Heart right ventricle (tissue), 16 donors: ENCODE data around the gene PDE1C. TPM values are rescaled to one million over a fixed set of nuclear protein-coding genes. Genes with fewer than 3 reads are reported as not detected.

Source experiments
- ATAC-seq, 8 donors: fragments of 200-7000 bp; cut with Tn5 transposase; one replicate each; pipeline ENCODE4 v1.9.1; 2020; ENCODE audit warnings: mild to moderate bottlenecking in 8 of 8, moderate library complexity in 8 of 8, moderate number of reproducible peaks in 1 of 8
- DNase-seq, 2 donors: peaks; one replicate each; pipeline ENCODE4 v3.0.0-alpha.2; 2020
- H3K27ac ChIP-seq, 10 donors: fragments of 200-600 bp; sonication (generic) in 2 of 10; one replicate each; pipeline versions ENCODE4 v1.5.0 to v1.8.0; 2020 to 2022; ENCODE audit warnings: mild to moderate bottlenecking in 3 of 10
- H3K27me3 ChIP-seq, 7 donors: fragments of 200-600 bp; one replicate each; pipeline ENCODE4 v1.8.0; 2021 to 2022; ENCODE audit warnings: mild to moderate bottlenecking in 2 of 7
- H3K36me3 ChIP-seq, 9 donors: fragments of 200-600 bp; sonication (generic) in 1 of 9; one replicate each; pipeline versions ENCODE4 v1.5.0 to v1.8.0; 2020 to 2022; ENCODE audit warnings: mild to moderate bottlenecking in 2 of 9
- H3K4me1 ChIP-seq, 9 donors: fragments of 200-600 bp; sonication (generic) in 1 of 9; one replicate each; pipeline versions ENCODE4 v1.5.0 to v1.8.0; 2020 to 2022; ENCODE audit warnings: mild to moderate bottlenecking in 4 of 9
- H3K4me3 ChIP-seq, 10 donors: fragments of 200-600 bp; sonication (generic) in 2 of 10; one replicate each; pipeline versions ENCODE4 v1.5.0 to v1.8.0; 2020 to 2022; ENCODE audit warnings: mild to moderate bottlenecking in 7 of 10, moderate library complexity in 2 of 10
- H3K9me3 ChIP-seq, 11 donors: fragments of 200-600 bp in 10 of 11; sonication (generic) in 2 of 11; one replicate each; pipeline versions ENCODE4 v1.5.0 to v1.8.0; 2013 to 2022; ENCODE audit warnings: mild to moderate bottlenecking in 2 of 11, control low read depth in 1 of 11, moderate library complexity in 1 of 11
- WGBS, 2 donors: extraction: QIAGEN DNeasy Blood & Tissue Kit; methylation state at CpG; one replicate each; pipeline ENCODE4 v1.1.7; 2013; ENCODE audit warnings: inconsistent platforms in 1 of 2; 5-methylcytosine and 5-hydroxymethylcytosine counted together
- intact Hi-C, 10 donors: fragments of 100-400 bp; cut with DNase I; formaldehyde crosslinking; loops; one replicate each; pipeline versions ENCODE4 v1.11.1 to v1.14.2; 2022
- polyA plus RNA-seq, 2 donors: library from polyadenylated mRNA; stranded (reverse); fragments of 200-250 nt; gene quantifications; one replicate each; pipeline ENCODE4 v1.2.3, GENCODE V29; 2013
- total RNA-seq, 10 donors: library from RNA; stranded (reverse); fragmentation: NEBNext Ultra II Directional in 3 of 10; extraction: Animal tissue kit (Norgen Biotek cat#: 25700) in 3 of 10; gene quantifications; one replicate each; pipeline versions ENCODE4 v1.2.1 to v1.2.4, GENCODE V29; 2021 to 2023
- TF ChIP-seq, protein P1 (sequence below), 9 donors: fragments of 200-600 bp; sonication (generic) in 2 of 9; IDR thresholded peaks; one replicate each; pipeline versions ENCODE4 v1.5.0 to v1.8.0; 2021 to 2022; ENCODE audit warnings: antibody characterized with exemption in 9 of 9, mild to moderate bottlenecking in 5 of 9, moderate library complexity in 1 of 9
- donor health status: Arrhythmogenic right ventricular cardiomyopathy.
- donor health status: ischemic (EF 13 %, LVEDD 7.1; RV severe dilation, severe dysfunction).
- donor health status: healthy with polysubstance abuse.
- donor health status: DM: no; HTN: yes; CAD: no.
- donor health status: DM: no; HTN: no; CAD: no.
- donor health status: ischemic (EF 25% LVEDD 6.9; RV normal size, moderate dysfunction).
- donor health status: ischemic (EF 25% LVEDD 5.7; RV mildly dilated, moderate dysfunction).
- donor health status: healthy.
- donor health status: DM: yes; HTN: yes; CAD: no.
- donor health status: Ischemic cardiomyopathy.
- donor health status: ischemic (EF 35%, LVEDD 5.7; RV mildly dilated, moderate dysfunction).
- donor health status: nonischemic (EF 11% LVEDD 7.7; RV severe dilation, severe dysfunction).
- donor health status: DM: yes; HTN: yes; CAD: no.
- donor health status: PGD.
- donor health status: ischemic (EF 29% LVEDD 5.4; RV normal size, mild dysfunction).
- donor health status: nonischemic (EF 23%, LVEDD 6.1; RV moderate dilation, normal function).

The PDE1C gene
- total and polyA plus RNA-seq, 12 donors: 11.7 to 315 (median 175) TPM

DNA sequence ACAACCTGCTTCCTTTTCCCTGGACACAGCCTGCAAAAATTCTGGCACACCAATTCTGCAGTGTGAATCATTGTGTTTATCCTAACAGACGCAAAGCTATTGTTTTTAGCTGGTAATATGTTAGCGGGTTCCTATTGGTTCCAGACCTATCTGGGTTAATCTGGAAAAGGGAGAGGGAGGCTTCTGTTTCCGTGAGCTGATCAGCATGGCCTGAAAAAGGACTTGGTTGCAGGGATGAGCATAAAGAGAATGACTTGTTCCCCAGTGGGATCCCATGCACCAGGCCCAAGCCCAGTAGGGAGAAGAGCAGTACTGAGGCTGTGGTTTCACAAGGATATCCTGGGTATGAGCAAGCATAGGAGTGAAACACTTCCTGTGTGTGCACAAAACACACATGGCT is 78.4 kb downstream of the PDE1C start:
- WGBS, 2 donors: 38 to 70% methylated on average over 3 of the region's 3 CpGs
- ATAC-seq (peak in 1 of 8 donors; percentile 38), DNase-seq (no peak)
- Histone ChIP-seq H3K27ac (no peak overlapping the region), H3K27me3 (no peaks in the 10 kb centered on the region), H3K9me3 (no peaks in the 10 kb centered on the region), H3K4me1 (peaks cover 0 to 78% (median 26%) of the 10 kb centered on the region in 9 donors), H3K36me3 (no peaks in the 10 kb centered on the region), H3K4me3 (no peak overlapping the region)
- intact Hi-C loops: no loop called here
- TF ChIP-seq, protein P1, sequence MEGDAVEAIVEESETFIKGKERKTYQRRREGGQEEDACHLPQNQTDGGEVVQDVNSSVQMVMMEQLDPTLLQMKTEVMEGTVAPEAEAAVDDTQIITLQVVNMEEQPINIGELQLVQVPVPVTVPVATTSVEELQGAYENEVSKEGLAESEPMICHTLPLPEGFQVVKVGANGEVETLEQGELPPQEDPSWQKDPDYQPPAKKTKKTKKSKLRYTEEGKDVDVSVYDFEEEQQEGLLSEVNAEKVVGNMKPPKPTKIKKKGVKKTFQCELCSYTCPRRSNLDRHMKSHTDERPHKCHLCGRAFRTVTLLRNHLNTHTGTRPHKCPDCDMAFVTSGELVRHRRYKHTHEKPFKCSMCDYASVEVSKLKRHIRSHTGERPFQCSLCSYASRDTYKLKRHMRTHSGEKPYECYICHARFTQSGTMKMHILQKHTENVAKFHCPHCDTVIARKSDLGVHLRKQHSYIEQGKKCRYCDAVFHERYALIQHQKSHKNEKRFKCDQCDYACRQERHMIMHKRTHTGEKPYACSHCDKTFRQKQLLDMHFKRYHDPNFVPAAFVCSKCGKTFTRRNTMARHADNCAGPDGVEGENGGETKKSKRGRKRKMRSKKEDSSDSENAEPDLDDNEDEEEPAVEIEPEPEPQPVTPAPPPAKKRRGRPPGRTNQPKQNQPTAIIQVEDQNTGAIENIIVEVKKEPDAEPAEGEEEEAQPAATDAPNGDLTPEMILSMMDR (IDR thresholded peaks at IDR 0.05): no peak

DNA sequence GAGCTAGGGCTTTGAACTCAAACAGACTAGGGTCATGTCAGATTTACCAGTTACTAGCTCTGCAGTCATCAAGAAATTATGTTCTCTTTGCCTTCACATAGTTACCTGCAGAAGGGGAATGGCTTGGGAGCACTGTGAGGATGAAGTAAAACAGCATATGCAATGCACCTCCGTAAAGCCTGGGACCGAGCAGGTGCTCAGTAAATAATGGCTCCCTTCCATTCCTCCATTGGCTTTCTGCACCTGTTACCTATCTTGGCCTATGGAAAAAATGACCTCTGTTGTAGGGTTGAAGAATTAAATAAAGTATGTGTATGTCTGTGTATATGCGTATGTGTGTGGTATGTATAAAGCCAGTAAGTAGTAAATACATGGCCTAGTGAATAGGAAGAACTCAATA is 78.8 kb downstream of the PDE1C start:
- no peaks in the 10 kb centered on the region for H3K36me3 ChIP-seq
- ATAC-seq: no peak
- no peaks in the 10 kb centered on the region for H3K9me3 ChIP-seq
- 94 to 96% methylated on average over 3 of the region's 3 CpGs for WGBS, 2 donors
- no peak for DNase-seq
- no peaks in the 10 kb centered on the region for H3K27me3 ChIP-seq
- H3K4me1 ChIP-seq: peaks cover 0 to 76% (median 22%) of the 10 kb centered on the region in 9 donors
- TF ChIP-seq, protein P1 (IDR thresholded peaks at IDR 0.05): no peak
- H3K27ac ChIP-seq: no peak overlapping the region
- intact Hi-C loops: no loop called here
- no peak overlapping the region for H3K4me3 ChIP-seq

DNA sequence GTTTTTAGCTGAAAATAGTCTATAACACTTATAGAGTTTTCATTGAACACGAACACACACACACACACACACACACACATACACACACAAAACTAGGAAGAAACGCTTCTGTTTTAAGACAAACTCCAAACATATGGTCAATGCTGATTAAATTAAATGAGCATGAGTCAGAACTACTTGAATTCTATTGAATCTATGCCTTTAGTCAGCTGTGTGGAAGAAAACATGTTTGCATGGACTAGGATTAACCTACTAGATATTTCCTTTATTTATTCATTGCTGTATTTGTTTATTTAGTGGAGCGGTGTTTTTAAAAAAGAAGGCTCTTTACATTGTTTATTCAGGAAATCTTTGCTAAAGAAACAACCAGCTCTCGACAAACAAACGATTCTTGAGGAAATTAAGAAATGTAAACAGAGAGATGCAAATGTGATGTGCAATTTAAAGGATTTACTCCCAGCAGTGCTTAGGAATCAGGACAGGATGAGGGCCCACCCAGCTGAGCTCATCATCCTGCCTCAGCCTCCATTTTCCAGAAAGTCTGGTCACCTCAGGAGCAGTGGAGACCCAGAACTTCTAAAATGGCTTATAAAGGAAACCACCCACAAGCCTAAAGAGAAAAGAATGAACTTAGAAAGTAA is 83.2 kb downstream of the PDE1C start:
- no peak for ATAC-seq
- Histone ChIP-seq H3K4me3 (no peak overlapping the region), H3K27me3 (no peaks in the 10 kb centered on the region), H3K27ac (no peak overlapping the region), H3K36me3 (no peaks in the 10 kb centered on the region), H3K4me1 (peaks cover 0 to 65% (median 19%) of the 10 kb centered on the region in 9 donors), H3K9me3 (peaks cover 0 to 5% (median 0%) of the 10 kb centered on the region in 11 donors)
- TF ChIP-seq, protein P1 (IDR thresholded peaks at IDR 0.05): no peak
- no peak for DNase-seq
- intact Hi-C loops: no loop called here
- 63 to 71% methylated on average over 5 of the region's 5 CpGs for WGBS, 2 donors

DNA sequence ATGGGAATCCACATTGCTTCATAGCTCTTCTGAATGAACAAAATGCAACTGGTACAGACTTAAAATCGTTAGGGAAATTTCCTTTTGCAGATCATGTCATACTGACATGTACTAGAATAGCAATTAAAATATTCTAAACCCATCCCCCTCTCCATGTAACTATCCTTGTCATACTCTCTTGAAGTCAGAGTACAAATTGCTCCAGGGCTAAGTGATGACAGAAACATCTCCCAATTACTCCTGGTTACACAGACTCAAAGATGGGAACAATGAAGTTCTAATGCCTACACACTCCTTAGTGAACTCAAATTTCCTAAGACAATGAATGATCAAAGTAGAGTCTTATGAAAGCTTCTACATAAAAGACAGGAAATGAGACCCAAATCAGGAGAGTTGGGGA is 87.2 kb downstream of the PDE1C start:
- Histone ChIP-seq H3K9me3 (peaks cover 0 to 5% (median 0%) of the 10 kb centered on the region in 11 donors), H3K27me3 (no peaks in the 10 kb centered on the region), H3K27ac (peak overlapping the region in 7 of 10 donors; percentile 16 to 53 (median 37)), H3K4me1 (peaks cover 0 to 76% (median 38%) of the 10 kb centered on the region in 9 donors), H3K4me3 (no peak overlapping the region), H3K36me3 (peaks cover 0 to 6% (median 0%) of the 10 kb centered on the region in 9 donors)
- ATAC-seq (peak in 7 of 8 donors; percentile 64 to 89 (median 71)), DNase-seq (no peak)
- 36 to 38% methylated on average over 1 of the region's 1 CpG for WGBS, 2 donors
- TF ChIP-seq, protein P1 (IDR thresholded peaks at IDR 0.05): no peak
- intact Hi-C loops: loop anchor here in 1 of 10 donors (2.0 kb wide), 1 partner anchor 100 kb away; no protein-coding TSS in a partner anchor
